Gastroesophageal sphincter (tissue), 3 donors: Measurements from ENCODE around the gene SPTB.

Experiments used
- POLR2A ChIP-seq, 2 donors: fragments of 450-650 bp; IDR thresholded peaks; one replicate each; pipeline ENCODE4 v1.6.1; 2017; ENCODE audit warnings: antibody characterized with exemption in 2 of 2, mild to moderate bottlenecking in 2 of 2, moderate library complexity in 1 of 2
- TF ChIP-seq, protein P1 (sequence below), 4 experiments: fragments of 200-600 bp in 2 of 4; fragments of 450-650 bp in 2 of 4; sonication (generic) in 1 of 4; IDR thresholded peaks; one replicate each; pipeline ENCODE4 v1.5.1; 2017 to 2019; ENCODE audit warnings: antibody characterized with exemption in 4 of 4, mild to moderate bottlenecking in 2 of 4, moderate library complexity in 2 of 4

- no peak for TF ChIP-seq POLR2A (IDR thresholded peaks at IDR 0.05)
- TF ChIP-seq, protein P1, sequence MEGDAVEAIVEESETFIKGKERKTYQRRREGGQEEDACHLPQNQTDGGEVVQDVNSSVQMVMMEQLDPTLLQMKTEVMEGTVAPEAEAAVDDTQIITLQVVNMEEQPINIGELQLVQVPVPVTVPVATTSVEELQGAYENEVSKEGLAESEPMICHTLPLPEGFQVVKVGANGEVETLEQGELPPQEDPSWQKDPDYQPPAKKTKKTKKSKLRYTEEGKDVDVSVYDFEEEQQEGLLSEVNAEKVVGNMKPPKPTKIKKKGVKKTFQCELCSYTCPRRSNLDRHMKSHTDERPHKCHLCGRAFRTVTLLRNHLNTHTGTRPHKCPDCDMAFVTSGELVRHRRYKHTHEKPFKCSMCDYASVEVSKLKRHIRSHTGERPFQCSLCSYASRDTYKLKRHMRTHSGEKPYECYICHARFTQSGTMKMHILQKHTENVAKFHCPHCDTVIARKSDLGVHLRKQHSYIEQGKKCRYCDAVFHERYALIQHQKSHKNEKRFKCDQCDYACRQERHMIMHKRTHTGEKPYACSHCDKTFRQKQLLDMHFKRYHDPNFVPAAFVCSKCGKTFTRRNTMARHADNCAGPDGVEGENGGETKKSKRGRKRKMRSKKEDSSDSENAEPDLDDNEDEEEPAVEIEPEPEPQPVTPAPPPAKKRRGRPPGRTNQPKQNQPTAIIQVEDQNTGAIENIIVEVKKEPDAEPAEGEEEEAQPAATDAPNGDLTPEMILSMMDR (IDR thresholded peaks at IDR 0.05), result peak in 3 of 4 experiments; percentile 11 to 59 (median 42)
Observed at GRCh38 chr14:64760146-64760755, 119.5 kb downstream of the SPTB start.
